Endodermal cell (in vitro differentiated cells): ENCODE data around the gene ELP2. TPM values are rescaled to one million over a fixed set of nuclear protein-coding genes. Genes with fewer than 3 reads are reported as not detected.
A peak's percentile ranks its signal among the peaks of the same experiment; 100 is the strongest.

ENCODE experiments used
- DNase-seq: peaks from one replicate; pipeline ENCODE4 v3.0.0-alpha.2; 2017
- H3K27ac ChIP-seq: 2 replicates; pipeline ENCODE4 v1.5.1; 2013; ENCODE audit warnings: mild to moderate bottlenecking, low read depth, low read length, moderate library complexity
- H3K27me3 ChIP-seq: 2 replicates; pipeline ENCODE4 v1.6.1; 2013; ENCODE audit warnings: mild to moderate bottlenecking, low read length, moderate library complexity; ENCODE audit not compliant: insufficient read depth, control insufficient read depth, poor library complexity, severe bottlenecking
- H3K36me3 ChIP-seq: 2 replicates; pipeline ENCODE4 v1.7.0; 2013; ENCODE audit warnings: mild to moderate bottlenecking, low read length, moderate library complexity; ENCODE audit not compliant: control insufficient read depth, insufficient read depth
- H3K4me1 ChIP-seq: one replicate; pipeline ENCODE4 v1.7.0; 2013; ENCODE audit warnings: low read length; ENCODE audit not compliant: control insufficient read depth, insufficient read depth
- H3K4me3 ChIP-seq: 2 replicates; pipeline ENCODE4 v1.5.1; 2013; ENCODE audit warnings: mild to moderate bottlenecking, low read length, moderate library complexity
- H3K9ac ChIP-seq: 2 replicates; pipeline ENCODE4 v1.6.1; 2013; ENCODE audit warnings: mild to moderate bottlenecking, low read length, moderate library complexity; ENCODE audit not compliant: poor library complexity, severe bottlenecking; ENCODE audit errors: extremely low read depth
- H3K9me3 ChIP-seq: 2 replicates; pipeline ENCODE4 v1.6.1; 2013; ENCODE audit warnings: mild to moderate bottlenecking, low read length, moderate library complexity; ENCODE audit not compliant: control insufficient read depth
- H3K27ac Mint-ChIP-seq: 2 replicates; pipeline ENCODE4 v1.8.0; 2020; ENCODE audit warnings: mixed read lengths
- H3K27me3 Mint-ChIP-seq: 2 replicates; pipeline ENCODE4 v1.8.0; 2021; ENCODE audit warnings: mild to moderate bottlenecking, mixed read lengths; ENCODE audit not compliant: insufficient read depth
- H3K36me3 Mint-ChIP-seq: 2 replicates; pipeline ENCODE4 v1.8.0; 2020; ENCODE audit warnings: low read depth, mixed read lengths
- H3K4me1 Mint-ChIP-seq: 2 replicates; pipeline ENCODE4 v1.8.0; 2020; ENCODE audit warnings: mixed read lengths
- H3K4me3 Mint-ChIP-seq: 2 replicates; pipeline ENCODE4 v1.8.0; 2020; ENCODE audit warnings: mild to moderate bottlenecking, moderate library complexity, mixed read lengths
- H3K9me3 Mint-ChIP-seq: 2 replicates; pipeline ENCODE4 v1.8.0; 2020; ENCODE audit warnings: mild to moderate bottlenecking, mixed read lengths
- WGBS, 2 experiments: methylation state at CpG; one replicate each; pipeline versions ENCODE4 v1.1.5 to v1.1.7; 2013; ENCODE audit warnings: missing lambda C conversion rate in 2 of 2, mixed read lengths in 1 of 2; ENCODE audit not compliant: insufficient coverage in 1 of 2, insufficient read length in 1 of 2; 5-methylcytosine and 5-hydroxymethylcytosine counted together
- total RNA-seq, 2 donors: library from RNA; stranded (reverse); fragmentation: NEBNext Ultra II Directional in 1 of 2; extraction: Animal tissue kit (Norgen Biotek cat#: 25700) in 1 of 2; gene quantifications; 2 replicates in 1 of 2; 3 replicates in 1 of 2; pipeline ENCODE4 v1.2.1, GENCODE V29; 2021
- TF ChIP-seq, protein P1 (sequence below): fragments of 200-600 bp; sonication (generic); conservative IDR thresholded peaks from 2 replicates; pipeline ENCODE4 v1.5.0; 2021; ENCODE audit warnings: antibody characterized with exemption, mild to moderate bottlenecking

Gene ELP2
- total RNA-seq, 2 donors from 2014 or later, result 125 to 129 TPM

DNA sequence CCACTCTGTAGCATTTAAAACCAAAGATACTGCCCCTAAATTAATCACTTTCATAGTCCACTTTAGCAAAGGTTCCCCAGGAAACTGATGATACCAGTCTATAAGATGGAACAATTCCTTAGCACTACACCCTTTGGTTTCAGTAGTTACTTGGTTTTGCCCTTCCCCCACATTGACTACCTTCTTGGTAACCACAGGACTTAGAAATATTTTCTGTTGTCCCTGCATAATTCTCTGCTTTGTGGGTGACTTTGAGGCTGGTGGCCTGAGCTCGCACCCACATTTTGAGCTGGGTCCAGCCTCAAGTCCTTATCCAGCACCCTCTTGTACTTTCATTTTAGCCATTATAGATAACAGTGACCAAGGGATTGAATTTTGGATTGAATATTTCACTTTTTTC lies 23.1 kb downstream of the ELP2 start:
- Histone ChIP-seq H3K9ac (no peak overlapping the region), H3K36me3 (peaks cover 79% of the 10 kb centered on the region), H3K27ac (no peak overlapping the region), H3K4me1 (no peaks in the 10 kb centered on the region), H3K27me3 (no peaks in the 10 kb centered on the region), H3K4me3 (no peak overlapping the region), H3K9me3 (no peaks in the 10 kb centered on the region)
- no peaks in the 10 kb centered on the region for H3K9me3 Mint-ChIP-seq
- TF ChIP-seq, protein P1, sequence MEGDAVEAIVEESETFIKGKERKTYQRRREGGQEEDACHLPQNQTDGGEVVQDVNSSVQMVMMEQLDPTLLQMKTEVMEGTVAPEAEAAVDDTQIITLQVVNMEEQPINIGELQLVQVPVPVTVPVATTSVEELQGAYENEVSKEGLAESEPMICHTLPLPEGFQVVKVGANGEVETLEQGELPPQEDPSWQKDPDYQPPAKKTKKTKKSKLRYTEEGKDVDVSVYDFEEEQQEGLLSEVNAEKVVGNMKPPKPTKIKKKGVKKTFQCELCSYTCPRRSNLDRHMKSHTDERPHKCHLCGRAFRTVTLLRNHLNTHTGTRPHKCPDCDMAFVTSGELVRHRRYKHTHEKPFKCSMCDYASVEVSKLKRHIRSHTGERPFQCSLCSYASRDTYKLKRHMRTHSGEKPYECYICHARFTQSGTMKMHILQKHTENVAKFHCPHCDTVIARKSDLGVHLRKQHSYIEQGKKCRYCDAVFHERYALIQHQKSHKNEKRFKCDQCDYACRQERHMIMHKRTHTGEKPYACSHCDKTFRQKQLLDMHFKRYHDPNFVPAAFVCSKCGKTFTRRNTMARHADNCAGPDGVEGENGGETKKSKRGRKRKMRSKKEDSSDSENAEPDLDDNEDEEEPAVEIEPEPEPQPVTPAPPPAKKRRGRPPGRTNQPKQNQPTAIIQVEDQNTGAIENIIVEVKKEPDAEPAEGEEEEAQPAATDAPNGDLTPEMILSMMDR, result no peak
- no peaks in the 10 kb centered on the region for H3K4me1 Mint-ChIP-seq
- H3K27ac Mint-ChIP-seq, result peak overlapping the region; percentile 83
- DNase-seq, result no peak
- no peak overlapping the region for H3K4me3 Mint-ChIP-seq
- no peaks in the 10 kb centered on the region for H3K27me3 Mint-ChIP-seq
- H3K36me3 Mint-ChIP-seq, result peaks cover 68% of the 10 kb centered on the region
- 92% methylated on average over 1 of the region's 1 CpG; no CpG with 5 or more reads in 1 of the 2 experiments for WGBS, 2 experiments

- Histone ChIP-seq H3K27me3 (no peaks in the 10 kb centered on the region), H3K27ac (no peak overlapping the region), H3K36me3 (peaks cover 80% of the 10 kb centered on the region), H3K9ac (no peak overlapping the region), H3K9me3 (no peaks in the 10 kb centered on the region), H3K4me1 (no peaks in the 10 kb centered on the region), H3K4me3 (no peak overlapping the region)
- Mint-ChIP-seq H3K4me1 (no peaks in the 10 kb centered on the region), H3K9me3 (no peaks in the 10 kb centered on the region), H3K27ac (peak overlapping the region; percentile 83), H3K36me3 (peaks cover 68% of the 10 kb centered on the region), H3K4me3 (no peak overlapping the region), H3K27me3 (no peaks in the 10 kb centered on the region)
- DNase-seq, result no peak
- WGBS, 2 experiments, result 83 to 84% methylated on average over 1 to 4 of the region's 4 CpGs
- TF ChIP-seq, protein P1, result no peak
These were observed 23.5 kb downstream of the ELP2 start for GRCh38 chr18:36153203-36153602.

GRCh38 chr18:36153771-36154170 lies 24.1 kb downstream of the ELP2 start:
- Histone ChIP-seq H3K4me3 (no peak overlapping the region), H3K4me1 (no peaks in the 10 kb centered on the region), H3K9me3 (no peaks in the 10 kb centered on the region), H3K27me3 (no peaks in the 10 kb centered on the region), H3K36me3 (peaks cover 80% of the 10 kb centered on the region), H3K9ac (no peak overlapping the region), H3K27ac (no peak overlapping the region)
- no peak for DNase-seq
- Mint-ChIP-seq H3K4me3 (no peak overlapping the region), H3K9me3 (no peaks in the 10 kb centered on the region), H3K36me3 (peaks cover 66% of the 10 kb centered on the region), H3K27me3 (no peaks in the 10 kb centered on the region), H3K4me1 (no peaks in the 10 kb centered on the region), H3K27ac (no peak overlapping the region)
- WGBS, 2 experiments, result 95 to 100% methylated on average over 2 of the region's 2 CpGs
- TF ChIP-seq, protein P1, result no peak
